Measurements from ENCODE around the gene RNF26.

DNA sequence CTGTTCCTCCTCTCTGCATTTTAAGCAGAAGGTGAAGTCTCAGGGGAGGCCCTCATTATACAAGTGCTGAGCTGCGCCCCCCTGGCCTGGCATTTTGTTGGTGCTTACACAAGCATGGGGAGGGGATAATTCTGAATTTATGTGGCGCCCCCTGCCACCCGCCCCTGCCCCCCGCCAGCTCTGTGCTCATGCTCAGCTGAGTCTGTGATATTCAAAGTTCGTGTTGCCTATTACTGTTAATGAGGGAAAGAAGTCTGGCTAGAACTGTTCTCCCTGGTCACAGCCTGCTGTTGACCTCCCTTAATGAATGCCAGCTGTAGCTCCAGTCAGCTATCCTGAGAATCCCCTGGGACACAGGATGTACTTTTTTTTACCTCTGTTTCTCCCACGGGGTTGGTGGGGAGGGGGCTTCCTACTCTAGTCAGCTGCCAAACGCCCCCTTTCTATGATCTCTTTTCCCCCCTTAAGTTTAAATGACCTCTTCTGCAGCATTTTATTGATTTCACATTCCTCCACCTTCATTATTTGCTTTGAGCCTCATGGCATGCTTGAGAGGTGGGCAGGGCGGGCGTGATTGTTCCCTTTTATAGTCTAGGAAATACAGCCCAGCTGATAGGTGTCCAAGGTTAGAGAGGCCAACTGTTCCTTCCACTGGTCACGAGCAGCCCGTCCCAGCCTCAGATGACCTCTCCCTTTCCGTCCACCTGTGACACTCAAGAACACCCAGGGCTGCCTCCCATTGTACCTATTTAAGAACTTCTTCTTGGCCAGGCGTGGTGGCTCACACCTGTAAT, 35.0 kb downstream of the RNF26 start:
- TF ChIP-seq, protein P1, sequence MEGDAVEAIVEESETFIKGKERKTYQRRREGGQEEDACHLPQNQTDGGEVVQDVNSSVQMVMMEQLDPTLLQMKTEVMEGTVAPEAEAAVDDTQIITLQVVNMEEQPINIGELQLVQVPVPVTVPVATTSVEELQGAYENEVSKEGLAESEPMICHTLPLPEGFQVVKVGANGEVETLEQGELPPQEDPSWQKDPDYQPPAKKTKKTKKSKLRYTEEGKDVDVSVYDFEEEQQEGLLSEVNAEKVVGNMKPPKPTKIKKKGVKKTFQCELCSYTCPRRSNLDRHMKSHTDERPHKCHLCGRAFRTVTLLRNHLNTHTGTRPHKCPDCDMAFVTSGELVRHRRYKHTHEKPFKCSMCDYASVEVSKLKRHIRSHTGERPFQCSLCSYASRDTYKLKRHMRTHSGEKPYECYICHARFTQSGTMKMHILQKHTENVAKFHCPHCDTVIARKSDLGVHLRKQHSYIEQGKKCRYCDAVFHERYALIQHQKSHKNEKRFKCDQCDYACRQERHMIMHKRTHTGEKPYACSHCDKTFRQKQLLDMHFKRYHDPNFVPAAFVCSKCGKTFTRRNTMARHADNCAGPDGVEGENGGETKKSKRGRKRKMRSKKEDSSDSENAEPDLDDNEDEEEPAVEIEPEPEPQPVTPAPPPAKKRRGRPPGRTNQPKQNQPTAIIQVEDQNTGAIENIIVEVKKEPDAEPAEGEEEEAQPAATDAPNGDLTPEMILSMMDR (IDR thresholded peaks at IDR 0.05), result no peak
- no peak for TF ChIP-seq POLR2A (IDR thresholded peaks at IDR 0.05)
